Measurements from ENCODE around the gene TRIM59. TPM values are rescaled to one million over a fixed set of nuclear protein-coding genes. Genes with fewer than 3 reads are reported as not detected.
A peak's percentile ranks its signal among the peaks of the same experiment; 100 is the strongest.

Gene TRIM59
- total RNA-seq, 6 experiments from 2014 or later = 30.9 to 50.2 (median 40.7) TPM

GRCh38 chr3:160481856-160482255, 32.3 kb upstream of the TRIM59 start:
- Mint-ChIP-seq H3K9me3 (no peaks in the 10 kb centered on the region), H3K27ac (no peak overlapping the region), H3K27me3 (ENCODE audit: insufficient read depth) (no peaks in the 10 kb centered on the region; the same call in none of the 2 replicates), H3K4me3 (no peak overlapping the region), H3K4me1 (ENCODE audit: low read depth) (peaks cover 75% of the 10 kb centered on the region), H3K36me3 (ENCODE audit: low read depth) (peaks cover 8% of the 10 kb centered on the region; the same call in 1 of the 2 replicates)
- no peak for DNase-seq
- TF ChIP-seq CTCF (IDR thresholded peaks at IDR 0.05) = no peak

DNA sequence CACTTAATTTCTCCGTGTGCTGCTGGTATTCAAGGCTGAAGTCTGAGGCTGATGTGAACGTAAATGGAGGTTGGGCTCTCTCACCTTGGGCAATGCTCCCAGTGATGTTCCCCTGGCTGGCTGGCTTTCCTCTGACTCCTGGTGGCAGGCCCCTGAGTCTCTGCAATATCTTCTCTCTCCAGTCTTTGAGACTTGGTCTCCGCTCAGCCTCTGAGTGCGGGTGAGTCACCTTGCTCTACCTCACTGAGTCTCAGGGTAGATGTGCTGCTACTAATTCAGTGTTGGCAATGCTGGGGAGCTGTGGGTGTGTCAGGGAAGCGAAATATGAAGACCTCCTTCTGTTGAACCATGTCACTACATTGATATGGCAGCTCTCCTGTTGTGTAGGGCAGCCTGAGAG, 31.3 kb upstream of the TRIM59 start:
- DNase-seq = no peak
- Mint-ChIP-seq H3K36me3 (ENCODE audit: low read depth) (peaks cover 8% of the 10 kb centered on the region; the same call in 1 of the 2 replicates), H3K9me3 (no peaks in the 10 kb centered on the region), H3K27ac (no peak overlapping the region), H3K27me3 (ENCODE audit: insufficient read depth) (no peaks in the 10 kb centered on the region; the same call in none of the 2 replicates), H3K4me3 (no peak overlapping the region), H3K4me1 (ENCODE audit: low read depth) (peaks cover 70% of the 10 kb centered on the region)
- no peak for TF ChIP-seq CTCF (IDR thresholded peaks at IDR 0.05)

DNA sequence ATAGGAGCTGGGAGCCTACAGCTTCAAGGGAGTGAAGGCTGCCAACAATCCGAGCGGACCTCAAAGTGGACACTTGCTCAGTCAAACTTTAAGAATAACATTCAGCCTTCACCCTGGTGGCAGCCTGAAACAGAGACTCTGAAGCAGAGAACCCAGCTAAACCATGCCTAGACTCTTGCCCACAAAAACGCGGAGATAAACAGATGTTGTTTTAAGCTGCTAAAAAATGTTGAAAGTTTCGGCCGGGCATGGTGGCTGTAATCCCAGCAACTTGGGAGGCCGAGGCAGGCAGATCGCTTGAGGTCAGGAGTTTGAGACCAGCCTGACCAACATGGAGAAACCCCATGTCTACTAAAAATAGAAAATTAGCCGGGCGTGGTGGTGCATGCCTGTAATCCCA, 29.8 kb upstream of the TRIM59 start:
- peaks cover 56% of the 10 kb centered on the region for H3K4me1 Mint-ChIP-seq (ENCODE audit: low read depth)

DNA sequence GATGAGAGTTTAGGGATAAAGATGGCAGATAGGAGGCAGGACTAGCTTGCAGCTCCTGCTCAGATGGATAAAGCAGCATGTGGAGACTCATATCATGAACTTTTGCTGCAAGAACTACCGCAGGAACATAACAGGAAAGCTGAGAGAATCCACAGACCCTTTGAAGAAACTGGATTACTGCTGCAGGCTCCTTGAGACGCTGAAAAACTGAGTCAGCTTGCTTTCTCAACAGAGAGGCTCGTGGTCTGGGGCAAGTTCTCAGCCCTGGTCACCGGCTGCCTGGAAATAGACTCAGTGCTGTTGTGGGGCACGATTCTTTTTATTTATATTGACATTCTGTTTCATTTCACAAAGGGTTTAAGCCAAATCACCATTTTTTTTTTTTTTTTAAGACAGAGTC, 28.8 kb upstream of the TRIM59 start:
- TF ChIP-seq CTCF (IDR thresholded peaks at IDR 0.05) = peak; percentile 24; the same call in 1 of the 2 replicates
- H3K27me3 Mint-ChIP-seq (ENCODE audit: insufficient read depth) = no peaks in the 10 kb centered on the region; the same call in 1 of the 2 replicates
- peaks cover 46% of the 10 kb centered on the region for H3K4me1 Mint-ChIP-seq (ENCODE audit: low read depth)
- peak overlapping the region; percentile 34 for H3K4me3 Mint-ChIP-seq
- H3K36me3 Mint-ChIP-seq (ENCODE audit: low read depth) = peaks cover 8% of the 10 kb centered on the region; the same call in 1 of the 2 replicates
- peak overlapping the region; percentile 53 for H3K27ac Mint-ChIP-seq
- DNase-seq = peak; percentile 67
- H3K9me3 Mint-ChIP-seq = no peaks in the 10 kb centered on the region

More for the DNA sequence above, 29.8 kb upstream of the TRIM59 start:
- H3K36me3 Mint-ChIP-seq (ENCODE audit: low read depth) = peaks cover 8% of the 10 kb centered on the region; the same call in 1 of the 2 replicates
- H3K27ac Mint-ChIP-seq = no peak overlapping the region; the same call in 1 of the 2 replicates
- H3K27me3 Mint-ChIP-seq (ENCODE audit: insufficient read depth) = no peaks in the 10 kb centered on the region; the same call in 1 of the 2 replicates
- H3K4me3 Mint-ChIP-seq = no peak overlapping the region
- H3K9me3 Mint-ChIP-seq = no peaks in the 10 kb centered on the region
- DNase-seq = no peak
- TF ChIP-seq CTCF (IDR thresholded peaks at IDR 0.05) = no peak

- H3K27ac Mint-ChIP-seq = peak overlapping the region; percentile 53
- H3K4me3 Mint-ChIP-seq = peak overlapping the region; percentile 34
- H3K27me3 Mint-ChIP-seq (ENCODE audit: insufficient read depth) = no peaks in the 10 kb centered on the region
- DNase-seq = no peak
- peaks cover 4% of the 10 kb centered on the region; the same call in 1 of the 2 replicates for H3K36me3 Mint-ChIP-seq (ENCODE audit: low read depth)
- H3K9me3 Mint-ChIP-seq = no peaks in the 10 kb centered on the region
- H3K4me1 Mint-ChIP-seq (ENCODE audit: low read depth) = peaks cover 40% of the 10 kb centered on the region
- TF ChIP-seq CTCF (IDR thresholded peaks at IDR 0.05) = no peak
Observed at GRCh38 chr3:160477750-160478149, 28.2 kb upstream of the TRIM59 start.
